K562 (cell line): ENCODE data around the gene FBXL22. TPM values are rescaled to one million over a fixed set of nuclear protein-coding genes. Genes with fewer than 3 reads are reported as not detected.

ENCODE experiments used
- ATAC-seq: fragments of 200-7000 bp; cut with Tn5 transposase; 3 replicates; pipeline ENCODE4 v1.9.1; 2020; ENCODE audit warnings: moderate library complexity
- BruUV-seq: library from RNA; stranded (reverse); fragments of 400-500 nt; replicated peaks from 2 replicates; lab custom pipeline; 2021; lab: Mats Ljungman, UMichigan
- CTCF ChIA-PET: fragments of 300-600 bp; formaldehyde crosslinking; extraction: SDS; loops from one replicate; lab custom pipeline; 2021; ENCODE audit warnings: low intra/inter-chr PET ratio; lab: Yijun Ruan, JAX
- POLR2A ChIA-PET: fragments of 300-600, 350-650 bp; sonication (Branson Sonifier 250); formaldehyde crosslinking; extraction: SDS; loops from one replicate; lab custom pipeline; 2021; ENCODE audit warnings: antibody characterized with exemption, inconsistent platforms; lab: Yijun Ruan, JAX
- DNase-seq, 4 experiments: peaks; one replicate each; pipeline versions ENCODE4 v3.0.0 to v3.0.0-alpha.2; 2011 to 2018; ENCODE audit warnings: low spot score in 3 of 4, mixed read lengths in 3 of 4; ENCODE audit errors: extremely low read depth in 1 of 4
- FAIRE-seq: peaks from 2 replicates; lab custom pipeline; 2011; peaks lifted over from hg19 to GRCh38; lab: Jason Lieb, UNC
- H2AFZ ChIP-seq: 2 replicates; pipeline ENCODE4 v1.6.0; 2011; ENCODE audit warnings: low read depth, low read length, control low read depth, inconsistent platforms
- H3K27ac ChIP-seq: fragments of 200-600 bp; 3 replicates; pipeline ENCODE4 v1.8.0; 2011; ENCODE audit warnings: low read depth, mild to moderate bottlenecking, control low read depth, inconsistent platforms, low read length, moderate library complexity, mixed read lengths; ENCODE audit errors: extremely low read depth
- H3K27me3 ChIP-seq, 2 experiments: fragments of 300-600 bp in 1 of 2; 2 replicates in 1 of 2; 3 replicates in 1 of 2; pipeline versions ENCODE4 v1.6.0 to v1.8.0; 2011; ENCODE audit warnings: inconsistent platforms in 2 of 2, low read length in 2 of 2, mild to moderate bottlenecking in 1 of 2, mixed read lengths in 1 of 2, moderate library complexity in 1 of 2; ENCODE audit not compliant: control insufficient read depth in 2 of 2, insufficient read depth in 2 of 2
- H3K36me3 ChIP-seq: fragments of 300-600 bp; 3 replicates; pipeline ENCODE4 v1.8.0; 2011; ENCODE audit warnings: mild to moderate bottlenecking, low read length, inconsistent platforms; ENCODE audit not compliant: control insufficient read depth, insufficient read depth
- H3K4me1 ChIP-seq, 2 experiments: fragments of 200-600 bp in 1 of 2; replicated peaks in 1 of 2; 2 replicates in 1 of 2; 3 replicates in 1 of 2; pipeline versions ENCODE4 v1.5.1 to v1.8.0; 2011; ENCODE audit warnings: inconsistent platforms in 2 of 2, low read length in 2 of 2, mild to moderate bottlenecking in 1 of 2, mixed read lengths in 1 of 2, moderate library complexity in 1 of 2; ENCODE audit not compliant: control insufficient read depth in 2 of 2, insufficient read depth in 2 of 2
- H3K4me2 ChIP-seq: 2 replicates; pipeline ENCODE4 v1.6.1; 2011; ENCODE audit warnings: low read length, control low read depth, inconsistent platforms, mixed read lengths; ENCODE audit not compliant: insufficient read depth
- H3K4me3 ChIP-seq: fragments of 200-600 bp; sonication (generic), shearing (Covaris generic); 2 replicates; pipeline ENCODE4 v1.5.1; 2016; ENCODE audit warnings: control low read depth, inconsistent platforms
- H3K79me2 ChIP-seq: fragments of 200-600 bp; 3 replicates; pipeline ENCODE4 v1.8.0; 2011; ENCODE audit warnings: low read length, inconsistent platforms; ENCODE audit not compliant: control insufficient read depth, insufficient read depth
- H3K9ac ChIP-seq, 2 experiments: 2 replicates each; pipeline versions ENCODE4 v1.6.0 to v1.6.1; 2011; ENCODE audit warnings: low read depth in 2 of 2, low read length in 2 of 2, control low read depth in 1 of 2, inconsistent platforms in 1 of 2, mild to moderate bottlenecking in 1 of 2, mixed read lengths in 1 of 2; ENCODE audit not compliant: insufficient read depth in 1 of 2
- H3K9me1 ChIP-seq: one replicate; pipeline ENCODE4 v1.6.0; 2011; ENCODE audit warnings: inconsistent platforms, mild to moderate bottlenecking, low read length, moderate library complexity; ENCODE audit not compliant: control insufficient read depth, insufficient read depth
- H3K9me3 ChIP-seq: replicated peaks from 2 replicates; pipeline ENCODE4 v1.5.1; 2011; ENCODE audit warnings: low read depth, low read length, inconsistent platforms; ENCODE audit not compliant: control insufficient read depth, insufficient read depth
- H4K20me1 ChIP-seq: replicated peaks from 2 replicates; pipeline ENCODE4 v1.6.1; 2011; ENCODE audit warnings: low read length, inconsistent platforms, mixed read lengths; ENCODE audit not compliant: control insufficient read depth, insufficient read depth
- RERE ChIP-seq: sonication (generic); formaldehyde crosslinking; IDR thresholded peaks from 2 replicates; pipeline ENCODE4 v1.8.0; 2023; ENCODE audit warnings: missing genetic modification reagents, mild to moderate bottlenecking, borderline replicate concordance
- XRCC4 ChIP-seq: IDR thresholded peaks from one replicate; pipeline ENCODE4 v1.6.1; 2011; ENCODE audit not compliant: insufficient read depth, insufficient read length; ENCODE audit errors: extremely low read depth
- ZNF449 ChIP-seq: fragments of 250-450 bp; sonication (Bioruptor Pico); IDR thresholded peaks from 2 replicates; pipeline ENCODE4 v1.8.0; 2022; ENCODE audit warnings: moderate library complexity, mild to moderate bottlenecking, inconsistent platforms
- ZNF696 ChIP-seq: fragments of 250-450 bp; sonication (Bioruptor Pico); conservative IDR thresholded peaks from 2 replicates; pipeline ENCODE4 v1.4.0; 2020; ENCODE audit warnings: mild to moderate bottlenecking, moderate library complexity
- WGBS: fragments of 100-300 bp; shearing (Covaris generic); methylation state at CpG from one replicate; pipeline ENCODE4 v1.1.6; 2016; ENCODE audit warnings: low coverage, mixed read lengths; ENCODE audit not compliant: insufficient coverage; ENCODE audit errors: missing lambda C conversion rate; 5-methylcytosine and 5-hydroxymethylcytosine counted together
- in situ Hi-C: fragments of 300-500 bp; cut with MboI; formaldehyde crosslinking; loops from 4 replicates; pipeline ENCODE4 v1.15.0; 2018; ENCODE audit warnings: inconsistent platforms, mixed read lengths
- intact Hi-C: fragments of 100-400 bp; cut with micrococcal nuclease; formaldehyde crosslinking; loops from 2 replicates; pipeline ENCODE4 v1.14.2; 2022
- polyA plus RNA-seq, 8 experiments: library from polyadenylated mRNA; depleted of rRNA in 4 of 8; stranded (reverse) in 5 of 8; unstranded in 3 of 8; fragments of >200 nt; fragmentation: Nextera tagmentation in 2 of 8; fragmentation: Illumina TruSeq in 1 of 8; extraction: Ambion mirVana in 2 of 8; extraction: Trizol in 1 of 8; gene quantifications; 2 replicates each; pipeline versions ENCODE4 v1.2.1 to v1.2.3, GENCODE V29; 2011 to 2014; ENCODE audit warnings: inconsistent platforms in 1 of 8, missing spikeins in 1 of 8
- total RNA-seq, 7 experiments: library from RNA; depleted of rRNA in 6 of 7; stranded (reverse); fragments of >200 nt in 6 of 7; fragmentation: Illumina TruSeq in 2 of 7; extraction: Trizol in 2 of 7; gene quantifications; 2 replicates each; pipeline versions ENCODE4 v1.2.1 to v1.2.3, GENCODE V29; 2011 to 2021; ENCODE audit warnings: low replicate concordance in 1 of 7

FBXL22 gene
- total and polyA plus RNA-seq, 9 of the 15 experiments (the other 6 are each of a cell fraction or from before 2014, with no cell fraction given): not detected

GRCh38 chr15:63587527-63587926, 9.7 kb upstream of the FBXL22 start:
- no peak overlapping the region for H3K4me3 ChIP-seq
- FAIRE-seq: peak; percentile 67
- H4K20me1 ChIP-seq: no peaks in the 10 kb centered on the region
- DNase-seq: no peak
- CTCF ChIA-PET: no interaction called here
- 91% methylated on average over 2 of the region's 2 CpGs for WGBS
- no peak for TF ChIP-seq ZNF696
- TF ChIP-seq, all 486 proteins: peak for 0
- H3K4me1 ChIP-seq: no peaks in the 10 kb centered on the region
- H3K9me1 ChIP-seq: no peaks in the 10 kb centered on the region
- in situ Hi-C loops: no loop called here
- H3K9me3 ChIP-seq: no peaks in the 10 kb centered on the region
- H3K9ac ChIP-seq: no peak overlapping the region
- no TSS peak for BruUV-seq
- no peak overlapping the region for H3K4me2 ChIP-seq
- H3K27ac ChIP-seq: no peak overlapping the region
- H3K27me3 ChIP-seq: no peaks in the 10 kb centered on the region
- POLR2A ChIA-PET: interaction anchor here (0.7 kb wide), 1 partner anchor 111 kb away, joined by 3 read pairs; no protein-coding TSS in a partner anchor
- intact Hi-C loops: no loop called here
- H3K79me2 ChIP-seq: no peaks in the 10 kb centered on the region
- no peak overlapping the region for H2AFZ ChIP-seq
- ATAC-seq: no peak
- peaks cover 78% of the 10 kb centered on the region for H3K36me3 ChIP-seq

GRCh38 chr15:63588826-63589225, 8.4 kb upstream of the FBXL22 start:
- FAIRE-seq (peak; percentile 66), ATAC-seq (no peak; the same call in 2 of the 3 replicates), DNase-seq (no peak)
- no peaks in the 10 kb centered on the region for H3K9me3 ChIP-seq
- POLR2A ChIA-PET: interaction anchor here (0.6 to 2.4 kb wide), 4 partner anchors 9 to 602 kb away, joined by 3 to 7 read pairs (median 4); no protein-coding TSS in a partner anchor
- H3K27ac ChIP-seq: no peak overlapping the region
- no peak overlapping the region for H3K4me3 ChIP-seq
- no peaks in the 10 kb centered on the region for H3K79me2 ChIP-seq
- no peak overlapping the region for H3K9ac ChIP-seq
- WGBS: 94% methylated on average over 6 of the region's 6 CpGs
- intact Hi-C loops: no loop called here
- BruUV-seq: no TSS peak
- TF ChIP-seq RERE (CRISPR knock-in tag) (no peak), ZNF449 (CRISPR knock-in tag) (no peak), XRCC4 (no peak)
- no peak overlapping the region for H2AFZ ChIP-seq
- peaks cover 80% of the 10 kb centered on the region for H3K36me3 ChIP-seq
- CTCF ChIA-PET: no interaction called here
- H4K20me1 ChIP-seq: no peaks in the 10 kb centered on the region
- in situ Hi-C loops: no loop called here
- H3K4me1 ChIP-seq: no peaks in the 10 kb centered on the region
- no peaks in the 10 kb centered on the region for H3K9me1 ChIP-seq
- H3K4me2 ChIP-seq: no peak overlapping the region
- no peaks in the 10 kb centered on the region for H3K27me3 ChIP-seq
